SU-DHL-6 (cell line): ENCODE data around the gene RANBP2.

ENCODE experiments used
- H2AFZ ChIP-seq: fragments of 200-600 bp; sonication (generic); 2 replicates; pipeline ENCODE4 v1.6.1; 2014; ENCODE audit warnings: low read depth, mild to moderate bottlenecking, moderate library complexity, mixed read lengths, antibody characterized with exemption, low read length; ENCODE audit not compliant: severe bottlenecking
- H3F3A ChIP-seq: fragments of 200-600 bp; shearing (Covaris generic); 2 replicates; pipeline ENCODE4 v1.6.0; 2016; ENCODE audit warnings: antibody characterized with exemption, mild to moderate bottlenecking; ENCODE audit not compliant: insufficient read depth
- H3K27ac ChIP-seq: fragments of 200-600 bp; sonication (generic); 2 replicates; pipeline ENCODE4 v1.5.1; 2016; ENCODE audit warnings: low read depth, mild to moderate bottlenecking, low read length, moderate library complexity, mixed read lengths
- H3K27me3 ChIP-seq: fragments of 200-600 bp; sonication (generic), shearing (Covaris generic); 2 replicates; pipeline ENCODE4 v1.6.0; 2014; ENCODE audit warnings: mild to moderate bottlenecking, low read length
- H3K36me3 ChIP-seq: fragments of 200-600 bp; sonication (generic); 2 replicates; pipeline ENCODE4 v1.6.1; 2014; ENCODE audit warnings: mild to moderate bottlenecking, low read length, mixed read lengths
- H3K4me2 ChIP-seq: fragments of 300-600, 200-600 bp; shearing (Covaris generic), sonication (generic); 2 replicates; pipeline ENCODE4 v1.6.0; 2014; ENCODE audit warnings: low read length, low read depth, mild to moderate bottlenecking; ENCODE audit not compliant: poor library complexity, severe bottlenecking
- H3K4me3 ChIP-seq: fragments of 200-600 bp; sonication (generic); 2 replicates; pipeline ENCODE4 v1.5.1; 2014; ENCODE audit warnings: antibody characterized with exemption, low read length, mild to moderate bottlenecking, mixed read lengths; ENCODE audit not compliant: insufficient read depth, poor library complexity, severe bottlenecking
- H3K79me2 ChIP-seq: fragments of 200-600 bp; sonication (generic); 2 replicates; pipeline ENCODE4 v1.6.1; 2014; ENCODE audit warnings: mild to moderate bottlenecking, low read length, moderate library complexity; ENCODE audit not compliant: insufficient read depth
- H3K9ac ChIP-seq: fragments of 200-600 bp; sonication (generic); 2 replicates; pipeline ENCODE4 v1.7.0; 2014; ENCODE audit warnings: mild to moderate bottlenecking, low read length
- H3K9me2 ChIP-seq: fragments of 200-600 bp; sonication (generic); replicated peaks from 2 replicates; pipeline ENCODE4 v1.6.1; 2014; ENCODE audit warnings: low read length; ENCODE audit not compliant: insufficient read depth
- H3K9me3 ChIP-seq: fragments of 200-600 bp; sonication (generic); 2 replicates; pipeline ENCODE4 v1.6.1; 2014; ENCODE audit warnings: low read length, mixed read lengths; ENCODE audit not compliant: insufficient read depth
- H4K20me1 ChIP-seq: fragments of 200-600 bp; sonication (generic); 2 replicates; pipeline ENCODE4 v1.6.1; 2014; ENCODE audit warnings: low read depth, mild to moderate bottlenecking, antibody characterized with exemption, low read length, moderate library complexity, mixed read lengths
- EZH2phosphoT487 ChIP-seq: fragments of 200-600 bp; sonication (generic), shearing (Covaris generic); conservative IDR thresholded peaks from 2 replicates; pipeline ENCODE4 v1.6.1; 2018; ENCODE audit warnings: mild to moderate bottlenecking, antibody characterized with exemption, low read length, moderate library complexity, mixed read lengths
- TF ChIP-seq, protein P1 (sequence below): fragments of 200-600 bp; sonication (generic); IDR thresholded peaks from one replicate; pipeline ENCODE4 v1.5.1; 2017; ENCODE audit warnings: antibody characterized with exemption, mild to moderate bottlenecking, low read length, moderate library complexity; ENCODE audit not compliant: insufficient read depth, poor library complexity, severe bottlenecking

Gene RANBP2

DNA sequence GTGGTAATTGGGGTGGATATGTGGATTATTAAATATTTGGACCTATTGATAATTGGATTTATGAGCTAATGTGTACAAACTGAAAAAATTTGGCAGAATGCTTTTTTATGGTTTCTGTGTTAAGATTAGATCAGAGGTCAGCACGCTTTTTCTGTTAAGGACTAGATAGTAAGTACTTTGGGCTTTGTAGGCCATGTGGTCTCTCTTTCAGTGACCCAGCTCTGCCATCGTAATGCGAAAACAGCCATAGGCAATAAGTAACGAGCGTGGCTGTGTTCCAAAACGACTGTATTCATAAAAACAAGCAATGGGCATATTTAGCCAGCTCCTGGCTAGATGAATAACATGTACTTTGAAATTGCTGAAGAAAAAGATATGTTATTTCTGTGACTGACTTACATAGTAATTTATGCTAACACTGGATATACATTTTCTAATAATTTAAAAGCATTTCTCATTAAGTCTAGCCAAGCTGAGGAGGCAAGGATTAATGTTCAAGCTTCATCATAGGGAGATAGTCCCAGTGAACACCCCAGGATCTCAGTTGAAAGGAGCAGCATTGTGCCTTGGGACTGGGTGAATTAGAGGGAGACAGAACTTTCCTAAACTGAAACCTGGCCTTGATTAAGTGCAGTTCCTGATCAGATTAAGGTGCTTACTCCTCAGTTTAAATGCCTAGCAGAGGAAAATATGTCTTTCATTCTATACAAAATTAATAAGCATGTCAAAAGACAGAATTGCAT lies 87.3 kb downstream of the RANBP2 start:
- no peak overlapping the region for H3K9ac ChIP-seq
- H3K4me3 ChIP-seq, result no peak overlapping the region
- H4K20me1 ChIP-seq, result no peaks in the 10 kb centered on the region
- H3K36me3 ChIP-seq, result peaks cover 71% of the 10 kb centered on the region
- TF ChIP-seq, protein P1, sequence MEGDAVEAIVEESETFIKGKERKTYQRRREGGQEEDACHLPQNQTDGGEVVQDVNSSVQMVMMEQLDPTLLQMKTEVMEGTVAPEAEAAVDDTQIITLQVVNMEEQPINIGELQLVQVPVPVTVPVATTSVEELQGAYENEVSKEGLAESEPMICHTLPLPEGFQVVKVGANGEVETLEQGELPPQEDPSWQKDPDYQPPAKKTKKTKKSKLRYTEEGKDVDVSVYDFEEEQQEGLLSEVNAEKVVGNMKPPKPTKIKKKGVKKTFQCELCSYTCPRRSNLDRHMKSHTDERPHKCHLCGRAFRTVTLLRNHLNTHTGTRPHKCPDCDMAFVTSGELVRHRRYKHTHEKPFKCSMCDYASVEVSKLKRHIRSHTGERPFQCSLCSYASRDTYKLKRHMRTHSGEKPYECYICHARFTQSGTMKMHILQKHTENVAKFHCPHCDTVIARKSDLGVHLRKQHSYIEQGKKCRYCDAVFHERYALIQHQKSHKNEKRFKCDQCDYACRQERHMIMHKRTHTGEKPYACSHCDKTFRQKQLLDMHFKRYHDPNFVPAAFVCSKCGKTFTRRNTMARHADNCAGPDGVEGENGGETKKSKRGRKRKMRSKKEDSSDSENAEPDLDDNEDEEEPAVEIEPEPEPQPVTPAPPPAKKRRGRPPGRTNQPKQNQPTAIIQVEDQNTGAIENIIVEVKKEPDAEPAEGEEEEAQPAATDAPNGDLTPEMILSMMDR, result no peak
- TF ChIP-seq EZH2phosphoT487, result no peak
- H3F3A ChIP-seq, result peaks cover 11% of the 10 kb centered on the region; the same call in 1 of the 2 replicates
- no peak overlapping the region for H3K27ac ChIP-seq
- H3K9me2 ChIP-seq, result no peaks in the 10 kb centered on the region
- H3K27me3 ChIP-seq, result no peaks in the 10 kb centered on the region
- H3K4me2 ChIP-seq, result no peak overlapping the region
- peaks cover 70% of the 10 kb centered on the region for H3K79me2 ChIP-seq
- no peaks in the 10 kb centered on the region; the same call in 1 of the 2 replicates for H3K9me3 ChIP-seq
- no peak overlapping the region for H2AFZ ChIP-seq

DNA sequence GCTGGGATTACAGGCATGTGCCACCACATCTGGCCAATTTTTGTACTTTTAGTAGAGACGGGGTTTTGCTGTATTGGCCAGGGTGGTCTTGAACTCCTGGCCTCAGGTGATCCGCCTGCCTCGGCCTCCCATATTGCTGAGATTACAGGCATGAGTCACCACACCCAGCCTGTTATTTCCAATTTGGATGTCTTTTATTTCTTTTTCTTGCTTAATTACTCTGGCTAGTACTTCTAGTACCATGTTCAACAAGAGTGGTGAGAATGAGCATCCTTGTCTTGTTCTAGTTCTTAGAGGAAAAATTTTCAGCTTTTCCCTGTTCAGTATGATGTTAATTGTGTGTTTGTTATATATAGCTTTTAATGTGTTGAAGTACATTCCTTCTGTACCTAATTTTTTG lies 90.7 kb downstream of the RANBP2 start:
- no peaks in the 10 kb centered on the region for H3K9me2 ChIP-seq
- H3K9me3 ChIP-seq, result no peaks in the 10 kb centered on the region; the same call in 1 of the 2 replicates
- H3K36me3 ChIP-seq, result peaks cover 79% of the 10 kb centered on the region
- no peak overlapping the region for H3K4me2 ChIP-seq
- H2AFZ ChIP-seq, result no peak overlapping the region
- peaks cover 71% of the 10 kb centered on the region for H3K79me2 ChIP-seq
- H3K27ac ChIP-seq, result no peak overlapping the region
- TF ChIP-seq, protein P1, result no peak
- no peak for TF ChIP-seq EZH2phosphoT487
- peaks cover 2% of the 10 kb centered on the region; the same call in 1 of the 2 replicates for H3F3A ChIP-seq
- H3K27me3 ChIP-seq, result no peaks in the 10 kb centered on the region
- no peaks in the 10 kb centered on the region; the same call in 1 of the 2 replicates for H4K20me1 ChIP-seq
- H3K9ac ChIP-seq, result no peak overlapping the region
- no peak overlapping the region for H3K4me3 ChIP-seq

DNA sequence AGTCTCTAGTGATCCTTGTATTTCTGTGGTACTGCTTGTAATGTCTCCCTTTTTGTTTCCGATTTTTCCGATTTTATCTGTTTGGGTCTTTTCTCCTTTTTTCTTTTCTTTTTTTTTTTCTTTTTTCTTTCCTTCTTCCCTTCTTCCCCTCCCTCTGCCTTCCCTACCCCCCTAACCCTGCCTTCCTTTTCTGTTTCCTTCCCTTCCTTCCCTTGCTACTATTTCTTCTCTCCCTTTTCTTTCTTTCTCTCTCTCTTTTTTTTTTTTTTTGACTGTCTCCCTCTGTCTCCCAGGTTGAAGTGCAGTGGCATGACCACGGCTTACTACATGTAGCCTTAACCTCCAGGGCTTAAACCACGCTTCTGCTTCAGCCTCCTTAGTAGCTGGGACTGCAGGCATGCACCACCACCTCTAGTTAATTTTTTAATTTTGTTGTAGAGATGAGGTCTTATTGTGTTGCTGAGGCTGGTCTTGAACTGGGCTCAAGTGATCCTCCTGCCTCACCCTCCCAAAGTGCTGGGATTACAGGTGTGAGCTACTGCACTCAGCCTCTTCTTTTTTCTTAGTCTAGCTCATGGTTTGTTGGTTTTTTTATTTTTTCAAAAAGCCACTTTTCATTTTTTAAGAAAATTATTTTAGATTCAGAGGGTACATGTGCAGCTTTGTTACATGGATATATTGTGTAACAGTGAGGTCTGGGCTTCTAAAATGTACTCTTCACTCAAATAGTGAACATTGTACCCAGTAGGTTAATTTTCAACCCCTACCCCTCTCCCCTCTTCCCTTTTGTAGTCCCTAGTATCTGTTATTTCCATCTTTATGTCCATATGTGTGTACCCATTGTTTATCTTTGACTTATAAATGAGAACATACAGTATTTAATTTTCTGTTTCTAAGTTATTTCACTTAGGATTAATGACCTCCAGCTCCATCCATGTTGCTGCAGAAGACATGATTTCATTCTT lies 92.0 kb downstream of the RANBP2 start:
- Histone ChIP-seq H3K9me3 (no peaks in the 10 kb centered on the region; the same call in 1 of the 2 replicates), H3K27ac (no peak overlapping the region), H3K4me2 (no peak overlapping the region), H3K27me3 (no peaks in the 10 kb centered on the region), H3K4me3 (no peak overlapping the region), H3K9ac (no peak overlapping the region), H3K9me2 (no peaks in the 10 kb centered on the region), H4K20me1 (no peaks in the 10 kb centered on the region; the same call in 1 of the 2 replicates), H3K36me3 (peaks cover 80% of the 10 kb centered on the region), H3K79me2 (peaks cover 68% of the 10 kb centered on the region), H3F3A (no peaks in the 10 kb centered on the region), H2AFZ (no peak overlapping the region)
- no peak for TF ChIP-seq EZH2phosphoT487
- TF ChIP-seq, protein P1, result no peak
